ENCODE measurements around the gene AATK. TPM values are rescaled to one million over a fixed set of nuclear protein-coding genes. Genes with fewer than 3 reads are reported as not detected.

The AATK gene
- total and polyA plus RNA-seq, 2 of the 13 experiments (the other 11 are each of a cell fraction or from before 2014, with no cell fraction given) = 2.9 to 8.4 TPM

GRCh38 chr17:81165246-81166032, 582 bp downstream of the AATK start, which contains the start of gene PVALEF (continued):
- TF ChIP-seq PLSCR1 (CRISPR knock-in tag; IDR thresholded peaks at IDR 0.05; ENCODE audit: borderline replicate concordance) = no peak
- TF ChIP-seq ATM (IDR thresholded peaks at IDR 0.05; ENCODE audit: borderline replicate concordance) = no peak
- no peak; the same call in none of the 2 replicates for TF ChIP-seq TBX2 (CRISPR knock-in tag; IDR thresholded peaks at IDR 0.05; ENCODE audit: borderline replicate concordance)
- no peak; the same call in 1 of the 2 replicates for TF ChIP-seq PRDM10 (CRISPR knock-in tag; IDR thresholded peaks at IDR 0.05; ENCODE audit: low read depth)
- no peak for TF ChIP-seq ZNF660 (CRISPR knock-in tag; IDR thresholded peaks at IDR 0.05; ENCODE audit: borderline replicate concordance, low read depth)
- peak; percentile 62 for TF ChIP-seq KMT2B (CRISPR knock-in tag; IDR thresholded peaks at IDR 0.05)
- TF ChIP-seq ZNF362 (CRISPR knock-in tag; IDR thresholded peaks at IDR 0.05; ENCODE audit: borderline replicate concordance) = no peak
- peak; percentile 83 for TF ChIP-seq HOXA3 (CRISPR knock-in tag; IDR thresholded peaks at IDR 0.05)
- TF ChIP-seq U2AF2 (IDR thresholded peaks at IDR 0.05; ENCODE audit: low read depth, low read length) = no peak
- TF ChIP-seq TRIM22 (IDR thresholded peaks at IDR 0.05) = no peak
- TF ChIP-seq KLF9 (CRISPR knock-in tag; IDR thresholded peaks at IDR 0.05; ENCODE audit: low read depth) = no peak
- TF ChIP-seq IRF1 (CRISPR knock-in tag; IDR thresholded peaks at IDR 0.05; ENCODE audit: low read depth) = no peak
- TF ChIP-seq TMF1 (CRISPR knock-in tag; IDR thresholded peaks at IDR 0.05; ENCODE audit: low read depth) = peak; percentile 94; the same call in 1 of the 2 replicates
- no peak for TF ChIP-seq SCMH1 (CRISPR knock-in tag; IDR thresholded peaks at IDR 0.05; ENCODE audit: borderline replicate concordance)
- TF ChIP-seq ZMYM3 (CRISPR knock-in tag; IDR thresholded peaks at IDR 0.05) = peak; percentile 86; the same call in 1 of the 2 replicates
- peak; percentile 61; the same call in 1 of the 2 replicates for TF ChIP-seq ZNF891 (CRISPR knock-in tag; IDR thresholded peaks at IDR 0.05)
- peak; percentile 29; the same call in 1 of the 2 replicates for TF ChIP-seq SKIL (CRISPR knock-in tag; IDR thresholded peaks at IDR 0.05; ENCODE audit: borderline replicate concordance)
- peak; percentile 92 for TF ChIP-seq ZFY (CRISPR knock-in tag; IDR thresholded peaks at IDR 0.05)
- TF ChIP-seq TSC22D2 (CRISPR knock-in tag; IDR thresholded peaks at IDR 0.05; ENCODE audit: borderline replicate concordance) = no peak

All from HepG2 (cell line).